Ishikawa (cell line): ENCODE data around the gene THBS2.

Experiments used
- CEBPB ChIP-seq: IDR thresholded peaks from 2 replicates; pipeline ENCODE4 v1.6.1; 2012
- CREB1 ChIP-seq: IDR thresholded peaks from 2 replicates; pipeline ENCODE4 v1.6.1; 2012; ENCODE audit warnings: low read depth
- EGR1 ChIP-seq: IDR thresholded peaks from 2 replicates; pipeline ENCODE4 v1.6.1; 2012
- EP300 ChIP-seq: IDR thresholded peaks from 2 replicates; pipeline ENCODE4 v1.6.1; 2012; ENCODE audit warnings: borderline replicate concordance
- FOXM1 ChIP-seq: IDR thresholded peaks from 2 replicates; pipeline ENCODE4 v1.6.1; 2012; ENCODE audit warnings: low read depth, borderline replicate concordance
- NFIC ChIP-seq: IDR thresholded peaks from 2 replicates; pipeline ENCODE4 v1.6.1; 2012
- RAD21 ChIP-seq: IDR thresholded peaks from 2 replicates; pipeline ENCODE4 v1.6.1; 2012; ENCODE audit warnings: low read depth
- REST ChIP-seq: IDR thresholded peaks from 2 replicates; pipeline ENCODE4 v1.6.1; 2012; ENCODE audit warnings: low read depth, mild to moderate bottlenecking
- TAF1 ChIP-seq: IDR thresholded peaks from 2 replicates; pipeline ENCODE4 v1.6.1; 2012; ENCODE audit warnings: low read depth, mild to moderate bottlenecking
- TCF12 ChIP-seq: IDR thresholded peaks from 2 replicates; pipeline ENCODE4 v1.6.1; 2012; ENCODE audit warnings: low read depth
- TEAD4 ChIP-seq: IDR thresholded peaks from 2 replicates; pipeline ENCODE4 v1.6.1; 2012
- YY1 ChIP-seq: IDR thresholded peaks from 2 replicates; pipeline ENCODE4 v1.6.1; 2012; ENCODE audit warnings: low read depth
- ZBTB7A ChIP-seq: IDR thresholded peaks from 2 replicates; pipeline ENCODE4 v1.6.1; 2012; ENCODE audit warnings: low read depth
- TF ChIP-seq, protein P1 (sequence below): IDR thresholded peaks from 2 replicates; pipeline ENCODE4 v1.6.1; 2012
- TF ChIP-seq, protein P2 (sequence below): IDR thresholded peaks from 2 replicates; pipeline ENCODE4 v1.6.1; 2012

THBS2 gene

DNA sequence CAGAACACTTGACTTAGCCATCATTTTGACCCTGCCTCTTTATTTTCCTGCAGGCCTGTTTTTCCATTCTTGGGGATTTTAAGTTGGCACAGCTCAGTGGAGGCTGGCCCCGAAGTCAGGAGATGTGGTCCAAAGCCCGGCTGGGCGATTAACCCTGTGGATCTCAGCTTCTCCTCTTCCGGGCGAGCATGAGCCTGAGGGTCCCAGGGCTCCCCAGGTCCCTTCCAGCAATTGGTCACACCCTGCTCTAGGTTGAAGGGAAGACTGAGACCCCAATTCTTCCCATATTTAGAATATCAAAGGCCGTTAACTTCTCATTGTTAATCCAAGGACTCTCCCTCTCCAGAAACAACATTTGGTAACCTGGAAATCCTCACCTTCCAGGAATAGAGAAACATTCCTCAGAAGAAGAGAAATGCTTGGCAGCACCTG is 2.3 kb downstream of the THBS2 start:
- TF ChIP-seq NFIC (no peak), EGR1 (no peak), REST (no peak), RAD21 (no peak), TEAD4 (no peak), TAF1 (no peak), CEBPB (no peak), EP300 (no peak)
- TF ChIP-seq, protein P1, sequence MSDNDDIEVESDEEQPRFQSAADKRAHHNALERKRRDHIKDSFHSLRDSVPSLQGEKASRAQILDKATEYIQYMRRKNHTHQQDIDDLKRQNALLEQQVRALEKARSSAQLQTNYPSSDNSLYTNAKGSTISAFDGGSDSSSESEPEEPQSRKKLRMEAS, result no peak
- TF ChIP-seq, protein P2, sequence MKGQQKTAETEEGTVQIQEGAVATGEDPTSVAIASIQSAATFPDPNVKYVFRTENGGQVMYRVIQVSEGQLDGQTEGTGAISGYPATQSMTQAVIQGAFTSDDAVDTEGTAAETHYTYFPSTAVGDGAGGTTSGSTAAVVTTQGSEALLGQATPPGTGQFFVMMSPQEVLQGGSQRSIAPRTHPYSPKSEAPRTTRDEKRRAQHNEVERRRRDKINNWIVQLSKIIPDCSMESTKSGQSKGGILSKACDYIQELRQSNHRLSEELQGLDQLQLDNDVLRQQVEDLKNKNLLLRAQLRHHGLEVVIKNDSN, result no peak

DNA sequence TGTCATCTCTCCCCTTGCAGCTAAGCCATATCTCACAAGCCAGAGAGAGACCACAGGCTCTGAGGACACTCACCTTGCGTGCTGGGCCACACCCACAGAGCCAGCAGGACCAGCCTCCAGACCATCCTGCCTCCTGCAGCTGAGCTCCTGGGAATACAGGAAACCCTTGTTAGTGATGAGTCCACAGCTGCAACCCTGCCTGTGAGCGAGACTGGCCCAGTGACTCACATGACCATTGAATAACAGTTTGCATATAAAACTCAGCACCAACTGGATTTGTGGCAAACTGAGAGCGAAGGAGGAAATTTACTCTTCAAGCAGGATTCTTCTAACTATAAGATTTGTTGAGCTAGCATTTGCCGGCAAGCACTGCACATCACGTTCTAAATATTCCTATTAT is 3.0 kb downstream of the THBS2 start:
- TF ChIP-seq ZBTB7A (no peak), FOXM1 (no peak), TCF12 (no peak), RAD21 (no peak), EGR1 (no peak), REST (no peak), NFIC (no peak), EP300 (no peak), CREB1 (no peak), CEBPB (no peak)
- TF ChIP-seq, protein P1, result no peak
- TF ChIP-seq, protein P2, result no peak

DNA sequence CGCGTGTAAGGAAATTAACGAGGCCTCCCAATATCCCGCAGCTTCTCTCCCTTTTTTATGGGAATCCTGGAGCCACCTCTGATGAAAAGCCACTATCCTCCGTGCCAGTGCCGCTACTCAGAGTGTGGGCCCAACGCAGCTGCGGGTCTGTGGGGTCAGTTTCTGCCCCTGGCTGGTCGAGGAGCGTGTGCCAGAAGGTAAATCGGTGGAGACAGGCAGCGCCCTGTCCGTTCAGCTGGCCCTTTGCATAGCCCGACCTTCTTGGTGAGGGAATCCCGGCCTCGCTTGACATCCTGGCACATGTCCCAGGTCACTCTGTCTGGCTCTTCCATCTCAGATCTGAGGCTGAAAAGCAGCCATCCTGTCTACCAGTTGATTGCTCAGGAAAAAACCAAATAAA is 4.6 kb downstream of the THBS2 start:
- TF ChIP-seq TAF1, result no peak
- TF ChIP-seq EP300, result no peak
- TF ChIP-seq YY1, result no peak
- TF ChIP-seq TCF12, result no peak
- TF ChIP-seq FOXM1, result no peak
- TF ChIP-seq ZBTB7A, result no peak
- TF ChIP-seq NFIC, result no peak
- no peak for TF ChIP-seq EGR1
- no peak for TF ChIP-seq CREB1
- no peak for TF ChIP-seq REST
- TF ChIP-seq, protein P1, result no peak
- TF ChIP-seq RAD21, result no peak
- TF ChIP-seq CEBPB, result no peak
- TF ChIP-seq, protein P2, result no peak
- no peak for TF ChIP-seq TEAD4

DNA sequence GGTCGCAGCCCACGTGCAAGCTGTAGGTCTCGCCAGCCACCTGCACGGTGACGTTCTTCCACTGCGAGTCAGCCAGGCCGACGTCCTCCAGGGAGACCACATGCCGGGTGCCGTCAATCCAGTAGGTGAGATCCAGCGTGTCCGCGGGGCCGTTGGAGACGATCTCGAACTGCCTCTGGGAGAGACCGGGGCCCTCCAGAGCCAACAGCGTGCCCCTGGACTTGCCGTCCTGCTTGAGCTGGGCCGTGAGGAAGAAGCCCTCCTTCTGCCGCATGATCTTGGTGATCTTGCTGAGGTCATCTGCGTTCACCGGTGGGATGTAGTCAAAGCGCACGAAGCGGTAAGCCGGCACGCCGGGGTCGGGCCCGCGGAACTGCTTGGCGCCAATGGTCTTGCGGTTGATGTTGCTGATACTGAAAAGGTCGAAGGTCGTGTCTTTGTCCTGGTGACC is 5.1 kb downstream of the THBS2 start:
- TF ChIP-seq TCF12 (no peak), TEAD4 (no peak), ZBTB7A (no peak), CEBPB (no peak), NFIC (no peak), TAF1 (no peak), YY1 (no peak), FOXM1 (no peak)
- TF ChIP-seq, protein P2, result no peak
